ENCODE measurements around the gene PCP4.

DNA sequence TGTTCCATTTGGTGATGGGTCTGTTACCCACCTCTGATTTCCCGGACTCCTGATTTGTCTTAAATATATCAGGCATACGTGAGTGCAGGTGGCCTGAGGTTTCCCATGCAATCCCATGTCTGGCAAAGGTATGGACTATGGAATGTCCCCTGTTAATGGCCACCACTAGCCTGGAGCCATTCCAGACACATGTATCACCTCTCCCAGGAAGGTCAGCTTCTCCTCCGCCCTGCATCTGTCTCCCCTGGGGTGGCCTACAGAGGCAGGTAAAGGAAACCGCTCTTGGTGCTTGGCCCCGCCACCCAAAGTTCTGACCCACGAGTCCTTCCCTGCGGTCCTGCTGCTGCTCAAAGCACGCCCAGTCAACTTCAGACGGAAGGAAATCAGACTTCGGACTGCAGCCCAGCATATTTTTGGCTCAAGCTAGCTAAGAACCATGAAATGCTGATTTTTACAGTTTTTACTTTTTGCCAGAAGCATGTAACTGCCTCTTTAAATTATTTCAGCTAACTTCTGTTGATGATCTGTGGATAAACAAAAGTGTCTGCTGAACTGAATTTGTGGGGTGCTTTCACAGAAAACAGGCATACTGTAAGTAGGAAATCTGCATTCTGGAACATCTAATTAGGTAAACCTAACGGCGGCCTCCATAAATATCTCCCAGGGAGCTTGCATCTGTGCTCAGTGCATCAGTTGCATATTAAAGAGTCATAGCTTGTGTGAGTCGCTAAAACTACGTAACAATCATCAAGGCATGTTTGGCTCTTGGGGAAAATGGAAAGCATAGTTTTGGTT is 105.9 kb downstream of the PCP4 start:
- TF ChIP-seq, protein P1, sequence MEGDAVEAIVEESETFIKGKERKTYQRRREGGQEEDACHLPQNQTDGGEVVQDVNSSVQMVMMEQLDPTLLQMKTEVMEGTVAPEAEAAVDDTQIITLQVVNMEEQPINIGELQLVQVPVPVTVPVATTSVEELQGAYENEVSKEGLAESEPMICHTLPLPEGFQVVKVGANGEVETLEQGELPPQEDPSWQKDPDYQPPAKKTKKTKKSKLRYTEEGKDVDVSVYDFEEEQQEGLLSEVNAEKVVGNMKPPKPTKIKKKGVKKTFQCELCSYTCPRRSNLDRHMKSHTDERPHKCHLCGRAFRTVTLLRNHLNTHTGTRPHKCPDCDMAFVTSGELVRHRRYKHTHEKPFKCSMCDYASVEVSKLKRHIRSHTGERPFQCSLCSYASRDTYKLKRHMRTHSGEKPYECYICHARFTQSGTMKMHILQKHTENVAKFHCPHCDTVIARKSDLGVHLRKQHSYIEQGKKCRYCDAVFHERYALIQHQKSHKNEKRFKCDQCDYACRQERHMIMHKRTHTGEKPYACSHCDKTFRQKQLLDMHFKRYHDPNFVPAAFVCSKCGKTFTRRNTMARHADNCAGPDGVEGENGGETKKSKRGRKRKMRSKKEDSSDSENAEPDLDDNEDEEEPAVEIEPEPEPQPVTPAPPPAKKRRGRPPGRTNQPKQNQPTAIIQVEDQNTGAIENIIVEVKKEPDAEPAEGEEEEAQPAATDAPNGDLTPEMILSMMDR (conservative IDR thresholded peaks at IDR 0.05; ENCODE audit: low read length) = no peak
- no peak for TF ChIP-seq EZH2phosphoT487 (IDR thresholded peaks at IDR 0.05; ENCODE audit: borderline replicate concordance)

Measured in Loucy (cell line).